ENCODE results near the gene NOD1.

GRCh38 chr7:30519122-30519521 is 40.5 kb upstream of the NOD1 start:
- TF ChIP-seq, protein P1, sequence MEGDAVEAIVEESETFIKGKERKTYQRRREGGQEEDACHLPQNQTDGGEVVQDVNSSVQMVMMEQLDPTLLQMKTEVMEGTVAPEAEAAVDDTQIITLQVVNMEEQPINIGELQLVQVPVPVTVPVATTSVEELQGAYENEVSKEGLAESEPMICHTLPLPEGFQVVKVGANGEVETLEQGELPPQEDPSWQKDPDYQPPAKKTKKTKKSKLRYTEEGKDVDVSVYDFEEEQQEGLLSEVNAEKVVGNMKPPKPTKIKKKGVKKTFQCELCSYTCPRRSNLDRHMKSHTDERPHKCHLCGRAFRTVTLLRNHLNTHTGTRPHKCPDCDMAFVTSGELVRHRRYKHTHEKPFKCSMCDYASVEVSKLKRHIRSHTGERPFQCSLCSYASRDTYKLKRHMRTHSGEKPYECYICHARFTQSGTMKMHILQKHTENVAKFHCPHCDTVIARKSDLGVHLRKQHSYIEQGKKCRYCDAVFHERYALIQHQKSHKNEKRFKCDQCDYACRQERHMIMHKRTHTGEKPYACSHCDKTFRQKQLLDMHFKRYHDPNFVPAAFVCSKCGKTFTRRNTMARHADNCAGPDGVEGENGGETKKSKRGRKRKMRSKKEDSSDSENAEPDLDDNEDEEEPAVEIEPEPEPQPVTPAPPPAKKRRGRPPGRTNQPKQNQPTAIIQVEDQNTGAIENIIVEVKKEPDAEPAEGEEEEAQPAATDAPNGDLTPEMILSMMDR (IDR thresholded peaks at IDR 0.05; ENCODE audit: insufficient read depth, low read length) = no peak
- TF ChIP-seq POLR2AphosphoS5 (IDR thresholded peaks at IDR 0.05; ENCODE audit: low read depth) (no peak), SPI1 (IDR thresholded peaks at IDR 0.05; ENCODE audit: borderline replicate concordance, low read depth) (no peak), GABPA (IDR thresholded peaks at IDR 0.05; ENCODE audit: low read depth) (no peak)
- TF ChIP-seq, protein P2, sequence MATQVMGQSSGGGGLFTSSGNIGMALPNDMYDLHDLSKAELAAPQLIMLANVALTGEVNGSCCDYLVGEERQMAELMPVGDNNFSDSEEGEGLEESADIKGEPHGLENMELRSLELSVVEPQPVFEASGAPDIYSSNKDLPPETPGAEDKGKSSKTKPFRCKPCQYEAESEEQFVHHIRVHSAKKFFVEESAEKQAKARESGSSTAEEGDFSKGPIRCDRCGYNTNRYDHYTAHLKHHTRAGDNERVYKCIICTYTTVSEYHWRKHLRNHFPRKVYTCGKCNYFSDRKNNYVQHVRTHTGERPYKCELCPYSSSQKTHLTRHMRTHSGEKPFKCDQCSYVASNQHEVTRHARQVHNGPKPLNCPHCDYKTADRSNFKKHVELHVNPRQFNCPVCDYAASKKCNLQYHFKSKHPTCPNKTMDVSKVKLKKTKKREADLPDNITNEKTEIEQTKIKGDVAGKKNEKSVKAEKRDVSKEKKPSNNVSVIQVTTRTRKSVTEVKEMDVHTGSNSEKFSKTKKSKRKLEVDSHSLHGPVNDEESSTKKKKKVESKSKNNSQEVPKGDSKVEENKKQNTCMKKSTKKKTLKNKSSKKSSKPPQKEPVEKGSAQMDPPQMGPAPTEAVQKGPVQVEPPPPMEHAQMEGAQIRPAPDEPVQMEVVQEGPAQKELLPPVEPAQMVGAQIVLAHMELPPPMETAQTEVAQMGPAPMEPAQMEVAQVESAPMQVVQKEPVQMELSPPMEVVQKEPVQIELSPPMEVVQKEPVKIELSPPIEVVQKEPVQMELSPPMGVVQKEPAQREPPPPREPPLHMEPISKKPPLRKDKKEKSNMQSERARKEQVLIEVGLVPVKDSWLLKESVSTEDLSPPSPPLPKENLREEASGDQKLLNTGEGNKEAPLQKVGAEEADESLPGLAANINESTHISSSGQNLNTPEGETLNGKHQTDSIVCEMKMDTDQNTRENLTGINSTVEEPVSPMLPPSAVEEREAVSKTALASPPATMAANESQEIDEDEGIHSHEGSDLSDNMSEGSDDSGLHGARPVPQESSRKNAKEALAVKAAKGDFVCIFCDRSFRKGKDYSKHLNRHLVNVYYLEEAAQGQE (IDR thresholded peaks at IDR 0.05; ENCODE audit: insufficient replicate concordance, low read depth) = no peak
